ENCODE measurements around the gene SLAMF6.
"Not testable (repeated sequence)": the region's sequence is repeated elsewhere in the genome, so short reads cannot be mapped to it uniquely, and the experiment has no call there.

Gene SLAMF6

DNA sequence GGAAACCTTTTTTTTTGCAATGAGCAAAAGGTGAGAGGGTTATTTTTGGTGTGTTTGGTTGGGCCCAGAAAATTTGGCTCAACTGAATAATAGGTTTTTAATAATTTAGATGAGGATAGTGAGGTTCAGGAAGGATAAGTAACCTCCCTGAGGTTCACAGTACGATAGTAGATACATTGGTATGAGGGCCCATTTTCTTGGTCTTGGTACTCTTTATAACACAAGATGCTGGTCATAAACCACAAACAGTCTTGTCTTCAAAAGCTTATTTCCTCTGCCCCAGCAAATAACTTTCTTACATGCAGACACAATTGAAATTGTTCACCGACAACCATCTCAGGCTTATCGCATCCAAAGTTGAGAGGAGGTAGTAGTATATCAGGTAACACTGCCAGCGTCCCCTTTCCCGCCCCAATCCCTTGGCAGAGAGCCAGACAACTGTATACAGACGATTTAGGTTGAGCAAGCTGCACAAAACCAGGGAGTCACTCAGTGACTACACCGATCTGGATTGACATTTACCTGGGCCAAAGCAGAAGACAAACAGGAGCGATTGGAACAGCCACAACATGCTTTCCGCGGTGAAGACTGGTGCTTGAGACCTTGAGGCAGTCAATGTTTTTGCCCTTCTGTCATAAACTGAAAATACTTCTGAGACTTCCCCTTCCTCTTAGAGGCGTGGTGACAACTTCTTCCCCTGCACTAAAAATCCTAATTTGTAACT, at the start of gene SLAMF6:
SLAMF6 (minus strand) TSS at position 634 of the 724 bp plus-strand sequence; CDS start at position 571, 63 bp downstream.
- peak; percentile 8 for DNase-seq (ENCODE audit: low read depth)

DNA sequence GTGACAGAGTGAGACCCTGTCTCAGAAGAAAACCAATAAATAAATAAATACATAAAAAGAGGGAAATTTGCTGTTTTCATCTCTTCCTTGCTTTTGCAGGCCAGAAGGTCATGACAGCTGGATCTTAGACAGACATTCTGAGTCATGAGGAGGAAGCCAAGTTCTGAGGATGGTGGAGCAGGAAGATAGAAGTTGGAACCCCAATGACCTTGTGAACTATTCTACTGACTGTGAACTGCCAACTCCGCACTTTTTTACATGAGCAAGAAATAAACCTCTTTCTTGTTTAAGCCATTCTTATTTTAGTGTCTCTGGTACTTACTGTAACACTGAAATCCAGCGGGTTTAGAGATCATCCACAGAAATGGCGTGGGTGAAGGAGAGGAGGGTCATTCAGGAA, 47.8 kb upstream of the SLAMF6 start:
- DNase-seq (ENCODE audit: low read depth), result no peak

DNA sequence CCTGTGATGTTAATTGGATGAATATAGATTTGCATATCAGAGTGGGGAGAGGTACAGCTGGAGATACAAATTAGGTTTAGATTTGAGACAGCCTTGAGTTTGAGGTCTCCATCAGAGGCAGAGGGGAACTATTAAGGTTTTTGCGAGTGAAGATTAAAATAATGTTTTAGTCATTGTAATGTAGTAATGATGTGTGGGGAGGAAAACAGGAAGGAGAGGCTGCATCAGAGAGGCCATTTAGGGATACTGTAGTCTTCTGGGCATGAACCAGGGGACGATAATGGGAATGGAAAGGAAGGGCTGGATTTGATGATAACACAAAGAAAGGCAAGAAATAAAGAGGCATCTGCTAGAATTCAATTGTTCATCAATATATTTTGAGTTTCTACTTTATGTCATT, 46.8 kb upstream of the SLAMF6 start:
- DNase-seq (ENCODE audit: low read depth), result no peak

DNA sequence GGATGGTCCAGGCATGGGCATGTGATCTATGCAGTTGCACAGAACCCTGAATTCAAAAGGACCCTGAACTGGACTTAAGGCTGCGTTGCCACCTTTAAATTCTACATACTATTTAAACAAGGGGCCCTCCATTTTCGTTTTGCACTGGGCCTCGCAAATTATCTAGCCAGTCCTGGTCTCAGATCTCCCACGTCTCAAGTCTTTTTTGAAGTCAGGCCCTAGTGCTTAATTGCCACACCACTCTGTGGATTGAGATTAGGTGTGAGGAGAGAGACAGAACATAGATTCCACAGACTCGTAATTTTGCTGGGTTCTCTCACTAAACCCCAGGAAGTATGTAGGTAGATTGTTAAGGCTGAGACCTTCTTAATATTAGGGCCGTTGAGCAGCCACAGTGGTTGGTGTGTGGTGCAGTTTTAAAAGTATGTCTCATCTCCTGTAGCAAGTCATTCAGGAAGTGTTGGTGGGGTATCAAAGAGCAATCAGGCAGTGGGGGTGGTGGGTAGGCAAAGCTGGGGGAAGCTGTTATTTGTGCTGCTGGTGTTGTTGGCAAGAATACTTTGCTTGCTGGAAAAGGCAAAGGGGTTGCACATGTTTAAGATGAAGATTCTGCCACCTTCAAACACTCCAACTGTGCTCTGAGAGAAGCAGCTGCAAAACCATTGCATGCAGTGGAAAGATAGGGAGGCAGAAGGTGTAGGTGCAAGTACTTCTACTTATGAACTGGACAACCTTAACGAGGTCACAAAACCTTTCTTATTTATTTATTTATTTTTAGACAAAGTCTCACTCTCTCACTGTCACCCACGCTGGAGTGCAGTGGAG, 45.0 kb upstream of the SLAMF6 start:
- peak; percentile 42 for DNase-seq (ENCODE audit: low read depth)

DNA sequence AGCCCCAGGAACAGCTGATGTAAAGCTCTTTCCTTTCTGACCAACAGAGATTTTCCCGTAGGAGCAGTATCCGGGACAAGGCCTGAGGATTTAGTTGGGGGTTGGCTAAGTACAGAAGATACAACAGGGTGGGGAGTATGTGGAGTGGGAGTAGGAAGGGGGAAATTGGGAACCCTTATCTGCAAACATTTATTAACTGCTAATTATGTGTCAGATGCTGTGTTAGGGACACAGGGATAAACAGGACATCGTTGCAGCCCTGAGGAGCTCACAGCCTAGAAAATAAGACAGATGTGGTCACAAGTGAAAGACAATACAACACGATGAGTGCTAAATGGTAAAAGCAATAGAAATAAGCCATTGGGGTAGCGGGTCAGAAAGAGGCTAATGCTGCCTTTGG, 44.3 kb upstream of the SLAMF6 start:
- no peak for DNase-seq (ENCODE audit: low read depth)

DNA sequence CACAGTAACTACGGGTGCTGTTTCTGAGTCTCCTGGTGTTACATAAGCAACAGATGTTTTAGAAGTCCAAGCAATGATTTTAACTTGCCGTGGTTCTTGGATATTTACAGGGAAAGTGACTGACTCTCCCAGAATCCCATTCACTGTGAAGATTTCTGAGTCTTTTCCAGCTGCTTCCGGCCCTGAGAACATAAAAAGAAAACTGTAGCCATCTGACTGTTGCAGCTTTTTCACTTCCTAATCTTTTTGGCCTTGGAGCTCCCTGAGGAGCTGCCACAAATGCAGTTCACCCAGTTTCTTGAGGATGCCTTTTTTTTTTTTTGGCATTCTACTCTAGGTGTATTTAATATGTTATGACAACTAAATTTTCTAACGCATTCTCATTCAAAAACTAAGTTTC, 42.5 kb upstream of the SLAMF6 start:
- DNase-seq (ENCODE audit: low read depth), result no peak

DNA sequence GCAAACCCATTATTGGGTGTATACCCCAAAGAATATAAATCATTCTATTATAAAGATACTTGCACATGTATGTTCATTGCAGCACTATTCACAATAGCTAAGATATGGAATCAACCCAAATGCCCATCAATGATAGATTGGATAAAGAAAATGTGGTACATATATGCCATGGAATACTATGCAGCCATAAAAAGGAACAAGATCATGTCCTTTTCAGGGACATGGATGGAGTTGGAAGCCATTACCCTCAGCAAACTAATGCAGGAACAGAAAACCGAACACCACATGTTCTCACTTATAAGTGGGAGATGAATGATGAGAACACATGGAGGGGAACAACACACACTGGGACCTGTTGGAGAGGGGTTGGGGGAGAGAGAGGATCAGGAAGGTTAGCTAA, 40.2 kb upstream of the SLAMF6 start:
- DNase-seq (ENCODE audit: low read depth), result not testable (repeated sequence)

DNA sequence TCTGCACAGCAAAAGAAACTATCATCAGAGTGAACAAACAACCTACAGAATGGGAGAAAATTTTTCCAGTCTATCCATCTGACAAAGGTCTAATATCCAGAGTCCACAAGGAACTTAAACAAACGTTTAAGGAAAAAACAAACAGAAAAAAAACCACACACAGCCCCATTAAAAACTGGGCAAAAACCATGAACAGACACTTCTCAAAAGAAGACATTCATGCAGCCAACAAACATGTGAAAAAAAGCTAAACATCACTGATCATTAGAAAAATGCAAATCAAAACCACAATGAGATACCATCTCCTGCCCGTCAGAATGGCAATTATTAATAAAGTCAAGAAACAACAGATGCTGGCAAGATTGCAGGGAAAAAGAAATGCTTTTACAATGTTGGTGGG, 39.7 kb upstream of the SLAMF6 start:
- DNase-seq (ENCODE audit: low read depth), result not testable (repeated sequence)

DNA sequence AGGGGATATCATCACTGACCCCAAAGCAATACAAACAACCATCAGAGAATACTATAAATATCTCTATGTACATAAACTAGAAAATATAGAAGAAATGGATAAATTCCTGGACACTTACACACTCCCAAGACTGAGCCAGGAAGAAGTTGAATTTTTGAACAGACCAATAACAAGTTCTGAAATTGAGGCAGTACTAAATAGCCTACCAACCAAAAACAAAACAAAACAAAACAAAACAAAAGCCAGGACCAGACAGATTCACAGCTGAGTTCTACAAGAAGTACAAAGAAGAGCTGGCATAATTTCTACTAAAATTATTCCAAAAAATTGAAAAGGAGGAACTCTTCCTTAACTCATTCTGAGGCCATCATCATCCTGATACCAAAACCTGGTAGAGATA, 37.8 kb upstream of the SLAMF6 start:
- DNase-seq (ENCODE audit: low read depth), result no peak

DNA sequence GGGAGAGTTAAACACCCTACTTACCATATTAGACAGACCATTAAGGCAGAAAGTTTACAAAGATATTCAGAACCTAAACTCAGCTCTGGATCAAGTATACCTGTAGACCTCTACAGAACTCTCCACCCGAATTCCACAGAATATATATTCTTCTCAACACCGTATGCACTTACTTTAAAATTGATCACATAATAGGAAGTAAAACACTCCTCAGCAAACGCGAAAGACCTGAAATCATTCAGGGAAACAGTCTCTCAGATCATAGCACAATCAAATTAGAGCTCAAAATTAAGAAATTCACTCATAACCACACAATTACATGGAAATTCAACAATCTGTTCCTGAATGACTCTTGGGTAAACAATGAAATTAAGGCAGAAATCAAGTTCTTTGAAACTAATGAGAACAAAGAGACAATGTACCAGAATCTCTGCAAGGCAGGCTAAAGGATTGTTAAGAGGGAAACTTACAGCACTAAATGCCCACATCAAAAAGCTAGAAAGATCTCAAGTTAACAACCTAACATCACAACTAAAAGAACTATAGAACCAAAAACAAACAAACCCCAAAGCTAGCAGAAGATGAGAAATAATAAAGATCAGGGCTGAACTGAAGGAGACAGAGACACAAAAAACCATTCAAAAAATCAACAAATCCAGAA, 37.1 kb upstream of the SLAMF6 start:
- no peak for DNase-seq (ENCODE audit: low read depth)

DNA sequence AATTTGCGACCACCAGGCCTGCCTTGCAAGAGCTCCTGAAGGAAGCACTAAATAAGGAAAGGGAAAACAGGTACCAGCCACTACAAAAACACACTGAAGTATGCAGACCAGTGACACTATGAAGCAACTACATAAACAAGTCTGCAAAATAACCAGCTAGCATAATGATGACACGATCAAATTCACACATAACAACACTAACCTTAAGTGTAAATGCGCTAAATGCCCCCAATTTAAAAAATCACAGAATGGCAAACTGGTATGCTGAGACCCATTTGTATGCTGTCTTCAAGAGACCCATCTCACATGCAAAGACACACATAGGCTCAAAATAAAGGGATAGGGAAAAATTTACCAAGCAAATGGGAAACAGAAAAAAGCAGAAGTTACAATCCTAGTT, 36.4 kb upstream of the SLAMF6 start:
- not testable (repeated sequence) for DNase-seq (ENCODE audit: low read depth)

DNA sequence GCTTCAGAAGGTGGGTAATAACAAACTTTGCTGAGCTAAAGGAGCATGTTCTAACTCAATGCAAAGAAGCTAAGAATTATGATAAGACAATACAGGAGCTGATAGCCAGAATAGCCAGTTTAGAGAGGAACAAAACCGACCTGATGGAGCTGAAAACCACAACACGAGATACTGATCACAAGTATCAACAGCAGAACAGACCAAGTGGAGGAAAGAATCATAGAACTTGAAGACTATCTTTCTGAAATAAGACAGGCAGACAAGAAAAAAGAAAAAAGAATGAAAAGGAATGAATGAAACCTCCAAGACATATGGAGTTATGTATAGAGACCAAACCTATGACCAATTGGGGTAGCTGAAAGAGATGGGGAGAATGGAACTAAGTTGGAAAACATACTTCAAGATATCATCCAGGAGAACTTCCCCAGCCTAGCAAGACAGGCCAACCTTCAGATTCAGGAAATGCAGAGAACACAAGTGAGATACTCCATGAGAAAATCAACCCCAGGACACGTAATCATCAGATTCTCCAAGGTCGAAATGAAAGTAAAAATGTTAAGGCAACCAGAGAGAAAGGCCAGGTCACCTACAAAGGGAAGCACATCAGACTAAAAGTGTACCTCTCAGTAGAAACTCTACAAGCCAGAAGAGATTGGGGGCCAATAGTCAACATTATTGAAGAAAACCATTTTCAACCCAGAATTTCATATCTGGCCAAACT, 35.8 kb upstream of the SLAMF6 start:
- no peak for DNase-seq (ENCODE audit: low read depth)

DNA sequence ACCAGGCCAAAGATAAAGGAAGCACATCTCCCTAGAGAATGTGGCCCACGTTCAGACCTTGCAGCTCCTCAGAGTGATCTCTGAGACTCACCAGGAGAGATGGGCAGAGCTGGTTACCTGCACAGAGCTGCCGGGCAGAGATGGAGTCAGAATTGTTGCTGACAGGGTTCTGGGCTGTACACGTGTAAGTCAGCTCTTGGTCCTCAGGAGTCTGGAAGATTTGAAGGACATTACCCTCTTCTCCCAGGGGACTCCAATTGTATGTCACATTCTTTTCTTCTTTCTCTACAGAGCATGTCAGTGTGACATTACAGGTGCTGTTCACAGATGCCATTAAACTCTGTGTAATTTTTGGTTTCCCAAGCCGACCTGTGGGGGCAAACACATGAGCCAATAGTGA, 30.7 kb upstream of the SLAMF6 start:
- DNase-seq (ENCODE audit: low read depth), result no peak

DNA sequence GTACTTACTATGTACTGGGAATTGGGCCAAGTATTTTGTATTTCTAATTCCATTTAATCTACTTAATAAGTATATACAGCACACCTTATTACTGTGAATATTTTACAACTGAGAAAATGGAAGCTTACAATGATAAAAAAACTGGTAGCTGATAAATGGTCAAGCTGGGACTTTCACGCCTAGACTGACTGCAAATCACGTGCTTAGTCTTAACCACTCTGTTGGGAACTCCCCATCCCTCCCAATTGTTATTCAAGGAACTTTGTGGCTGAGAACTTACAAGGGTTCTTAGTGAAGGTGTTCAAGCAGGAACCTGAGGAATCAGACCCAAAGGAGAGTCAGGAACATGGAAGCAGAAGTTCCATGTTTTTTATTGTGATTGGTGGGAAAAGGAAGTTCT, 29.4 kb upstream of the SLAMF6 start:
- no peak for DNase-seq (ENCODE audit: low read depth)

DNA sequence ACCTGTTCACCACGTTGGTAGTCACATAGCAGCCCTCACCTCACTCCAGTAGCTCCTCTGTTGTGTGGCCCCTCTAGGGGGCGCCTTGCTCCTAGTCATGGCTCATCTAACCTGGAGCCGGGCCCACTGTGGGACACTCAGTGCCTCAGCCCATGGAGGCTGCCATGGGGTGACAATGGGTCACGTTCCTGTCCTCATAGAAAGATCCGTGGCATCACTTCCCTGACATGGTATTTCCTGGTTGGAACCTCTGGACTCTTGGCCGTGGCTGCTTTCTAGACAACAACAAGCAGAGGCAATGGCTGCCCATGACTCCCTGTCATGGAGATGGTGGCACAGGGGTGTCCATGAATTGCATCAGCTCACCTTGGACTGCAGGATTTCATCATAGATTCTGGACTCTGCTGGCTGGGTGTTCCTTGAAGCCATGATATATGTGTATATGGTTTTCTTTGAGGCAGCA, 27.5 kb upstream of the SLAMF6 start:
- peak; percentile 33 for DNase-seq (ENCODE audit: low read depth)

DNA sequence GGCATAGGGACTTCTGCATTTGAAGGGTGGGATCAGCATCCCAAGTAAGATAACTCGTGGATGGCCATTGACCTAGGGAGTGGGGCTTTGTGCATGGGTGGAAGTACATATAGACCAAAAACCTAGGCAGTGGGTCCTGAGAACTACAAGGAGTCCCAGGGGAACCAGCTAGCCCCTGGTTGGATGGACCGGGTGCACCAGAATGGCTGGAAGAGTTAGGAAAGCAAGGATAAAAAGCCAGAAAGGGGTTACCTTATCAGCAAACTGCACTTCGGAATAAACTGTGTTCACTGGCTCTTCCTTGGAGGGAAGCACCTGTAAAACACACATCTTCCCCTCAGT, 26.6 kb upstream of the SLAMF6 start:
- no peak for DNase-seq (ENCODE audit: low read depth)

DNA sequence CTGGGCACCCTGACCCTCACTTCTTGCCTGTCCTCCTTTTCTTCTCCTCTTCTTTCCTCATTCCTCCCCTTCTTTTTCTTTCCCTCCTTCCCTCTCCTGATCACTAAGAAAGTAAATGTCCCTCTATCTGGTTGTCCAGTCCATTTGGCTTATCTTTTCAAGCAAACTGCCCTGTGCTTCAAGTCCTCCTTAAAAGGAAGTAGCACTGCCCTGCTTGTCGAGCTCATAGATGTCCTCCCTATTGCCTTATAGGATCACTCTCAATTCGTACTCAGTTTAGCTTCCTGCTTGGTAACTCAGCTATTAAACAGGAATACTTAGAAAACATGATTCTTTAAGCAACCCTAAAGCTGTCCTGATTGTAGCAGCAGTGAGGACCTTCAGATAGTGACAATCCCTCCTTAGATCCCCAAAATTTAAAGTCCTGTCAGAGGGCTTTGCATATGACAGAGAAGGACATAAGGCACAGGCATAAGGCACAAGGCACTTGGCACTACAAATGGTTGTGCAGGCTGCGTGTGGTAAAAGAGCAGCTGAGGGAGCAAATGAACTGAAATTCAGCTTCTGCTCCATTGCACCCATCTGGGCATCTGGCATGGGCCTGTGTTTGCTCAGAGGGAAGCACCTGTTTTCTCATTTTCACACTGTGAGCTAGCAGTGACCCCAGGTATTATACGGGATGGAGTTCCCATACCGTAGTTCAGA, 26.1 kb upstream of the SLAMF6 start:
- DNase-seq (ENCODE audit: low read depth), result no peak

DNA sequence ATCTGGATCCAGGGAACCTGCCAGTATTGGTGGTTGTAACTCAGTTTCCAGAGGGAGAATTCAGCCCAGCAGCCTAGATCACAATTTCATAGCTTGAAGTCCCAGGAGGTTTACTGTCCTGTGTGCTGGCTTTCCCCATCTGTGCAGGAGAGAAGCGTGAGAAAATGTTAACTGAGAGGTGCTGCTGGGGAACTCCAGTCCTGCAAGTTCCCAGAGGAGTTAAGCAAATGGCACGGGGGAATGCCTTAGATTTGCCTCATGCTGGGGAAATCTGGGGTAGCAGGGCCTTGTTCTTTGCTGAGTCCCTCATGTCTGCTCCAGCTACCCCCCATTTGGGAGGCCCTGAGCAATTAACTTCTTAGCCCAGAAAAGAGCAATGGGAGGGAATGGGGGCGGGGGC, 25.1 kb upstream of the SLAMF6 start:
- no peak for DNase-seq (ENCODE audit: low read depth)

DNA sequence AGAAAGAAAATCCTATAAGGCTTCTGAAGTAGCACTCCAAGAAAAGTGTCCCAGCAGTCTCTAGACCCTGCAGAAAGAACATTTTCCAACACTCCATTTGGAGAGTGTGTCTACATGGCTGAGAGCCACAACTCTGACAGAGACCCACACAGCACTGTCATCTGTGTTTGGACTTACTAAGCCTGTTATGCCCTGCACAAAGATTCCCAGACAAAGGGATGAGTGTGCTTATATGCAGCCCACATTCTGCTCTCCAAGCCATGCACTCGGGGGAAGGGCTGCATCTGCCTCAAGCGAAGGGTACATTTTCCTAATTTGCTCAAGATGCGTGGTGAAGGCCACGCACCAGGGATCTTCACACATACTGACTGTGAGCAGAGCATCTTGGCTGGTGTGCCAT, 24.4 kb upstream of the SLAMF6 start:
- DNase-seq (ENCODE audit: low read depth), result no peak

DNA sequence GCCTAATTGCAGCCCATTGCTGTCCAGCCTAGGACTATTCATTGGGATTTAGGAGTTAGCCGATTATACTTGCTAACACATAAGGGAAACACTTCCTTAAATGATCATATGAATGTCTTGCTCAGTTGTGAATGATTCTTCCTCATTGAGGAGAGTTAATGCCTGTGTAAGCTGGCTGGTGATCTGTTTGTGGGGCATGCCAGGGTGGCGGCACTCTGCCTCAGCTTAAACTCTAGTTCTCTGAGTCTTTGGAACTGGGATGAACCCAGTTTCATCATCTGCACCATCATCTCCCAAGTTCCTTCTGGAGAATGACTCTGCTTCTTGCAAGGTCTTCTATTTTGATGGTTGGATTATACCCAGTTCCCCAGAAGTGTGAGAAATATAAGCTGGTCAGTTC, 23.9 kb upstream of the SLAMF6 start:
- no peak for DNase-seq (ENCODE audit: low read depth)

DNA sequence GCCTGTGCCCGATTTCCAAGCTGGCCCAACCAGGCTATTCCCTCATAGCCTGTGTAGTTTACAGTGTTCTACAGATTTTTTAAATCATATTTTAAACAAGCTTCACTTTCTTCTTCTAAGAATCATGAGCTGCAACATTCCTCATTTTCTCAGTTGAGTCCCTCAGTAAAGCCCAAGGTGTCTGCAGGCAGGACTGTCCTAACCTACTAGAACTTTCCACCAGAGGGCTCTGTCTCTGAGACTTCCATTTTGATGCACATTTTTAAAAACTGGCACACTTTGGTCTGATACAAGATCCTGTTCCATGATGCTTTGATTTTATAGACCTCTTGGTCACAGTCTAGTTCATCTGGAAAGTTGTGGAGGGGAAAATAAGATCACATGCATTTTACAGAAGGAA, 21.6 kb upstream of the SLAMF6 start:
- no peak for DNase-seq (ENCODE audit: low read depth)

Data from activated T-helper 9 cell treated with anti-CD3 and anti-CD28 coated beads, Interleukin-2, amount 50 U/mL, for 16 hours (primary cell).